ENCODE results near the gene CRNKL1. TPM values are rescaled to one million over a fixed set of nuclear protein-coding genes. Genes with fewer than 3 reads are reported as not detected.

CRNKL1 gene
- total and polyA plus RNA-seq, 2 donors (not counting 3 experiments of a cell fraction or from before 2014, with no cell fraction given) = 4.9 to 22.3 TPM

GRCh38 chr20:20076297-20077065 lies 24.2 kb upstream of the CRNKL1 start:
- H3K27ac ChIP-seq (ENCODE audit: insufficient read depth, low read depth, low read length) = no peak overlapping the region
- no peaks in the 10 kb centered on the region for H3K79me2 ChIP-seq (ENCODE audit: control insufficient read depth, insufficient read depth, low read length)
- intact Hi-C loops (cut with micrococcal nuclease) (no loop called here), dilution Hi-C loops (cut with MboI; ENCODE audit: extremely low pct_ligation_motif_present, low sequenced_read_pairs) (no loop called here)
- no peak overlapping the region for H3K9ac ChIP-seq (replicated peaks; ENCODE audit: extremely low read depth, insufficient read depth, low read length)
- CTCF ChIA-PET = interaction anchor here (0.9 kb wide), 1 partner anchor 25 kb away, joined by 4 read pairs; no protein-coding TSS in a partner anchor
- no peaks in the 10 kb centered on the region for H4K20me1 ChIP-seq (replicated peaks; ENCODE audit: control insufficient read depth, extremely low read depth, insufficient read depth, low read length)
- no peaks in the 10 kb centered on the region for H3K9me1 ChIP-seq (replicated peaks; ENCODE audit: control insufficient read depth, extremely low read depth, insufficient read depth, low read length)
- DNase-seq (ENCODE audit: low read depth, low spot score) = no peak
- no peaks in the 10 kb centered on the region for H3K36me3 ChIP-seq (ENCODE audit: control insufficient read depth in 2 of 2, extremely low read depth in 1 of 2, insufficient read depth in 2 of 2, low read length in 2 of 2)
- TF ChIP-seq POLR2A (IDR thresholded peaks at IDR 0.05; ENCODE audit: low read depth, low read length) (no peak), MAX (IDR thresholded peaks at IDR 0.05; ENCODE audit: insufficient read depth, insufficient read length) (no peak), MYC (IDR thresholded peaks at IDR 0.05; ENCODE audit: low read depth, low read length) (no peak), GATA2 (IDR thresholded peaks at IDR 0.05; ENCODE audit: insufficient read depth, insufficient read length, low read depth, low read length) (no peak)
- H3K4me2 ChIP-seq (ENCODE audit: insufficient read depth, low read length) = no peak overlapping the region
- BruUV-seq (replicated peaks) = no TSS peak
- H3K9me3 ChIP-seq (replicated peaks; ENCODE audit: control insufficient read depth, insufficient read depth, low read length) = no peaks in the 10 kb centered on the region
- no peak for FAIRE-seq
- no peak overlapping the region for H3K4me3 ChIP-seq (replicated peaks in 1 of 3; ENCODE audit: insufficient read depth in 1 of 3, low read depth in 1 of 3, low read length in 3 of 3)
- H3K4me1 ChIP-seq (ENCODE audit: control insufficient read depth, extremely low read depth, insufficient read depth, low read length) = no peaks in the 10 kb centered on the region
- H3K27me3 ChIP-seq (ENCODE audit: control insufficient read depth in 2 of 2, insufficient read depth in 2 of 2, low read length in 2 of 2) = peaks cover 18 to 24% of the 10 kb centered on the region in 2 experiments
- POLR2A ChIA-PET = no interaction called here
- H2AFZ ChIP-seq (ENCODE audit: low read depth, low read length) = no peak overlapping the region

DNA sequence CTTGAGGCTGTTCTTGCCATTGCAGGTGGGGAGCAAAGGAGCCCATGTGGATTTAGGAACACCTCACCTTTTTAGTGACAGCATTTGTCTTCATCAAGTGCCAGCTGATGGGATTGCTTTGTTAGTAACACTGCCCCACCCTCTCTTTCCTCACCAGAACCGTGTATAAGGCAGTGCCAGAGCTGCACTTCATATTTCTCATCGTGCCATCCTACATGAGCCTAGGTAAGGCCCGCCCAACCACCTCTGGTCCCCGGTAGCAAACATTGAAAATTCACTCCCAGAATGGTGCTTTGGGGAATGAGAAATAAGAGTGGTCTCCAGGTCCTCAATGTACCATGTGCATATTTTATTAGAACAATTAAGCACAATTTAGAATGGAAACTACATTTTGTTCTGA lies 22.8 kb upstream of the CRNKL1 start:
- Histone ChIP-seq H2AFZ (ENCODE audit: low read depth, low read length) (no peak overlapping the region), H3K4me2 (ENCODE audit: insufficient read depth, low read length) (no peak overlapping the region), H3K27me3 (ENCODE audit: control insufficient read depth in 2 of 2, insufficient read depth in 2 of 2, low read length in 2 of 2) (peaks cover 18 to 20% of the 10 kb centered on the region in 2 experiments), H3K9me3 (replicated peaks; ENCODE audit: control insufficient read depth, insufficient read depth, low read length) (no peaks in the 10 kb centered on the region), H3K4me3 (replicated peaks in 1 of 3; ENCODE audit: insufficient read depth in 1 of 3, low read depth in 1 of 3, low read length in 3 of 3) (no peak overlapping the region), H3K9ac (replicated peaks; ENCODE audit: extremely low read depth, insufficient read depth, low read length) (no peak overlapping the region), H3K27ac (ENCODE audit: insufficient read depth, low read depth, low read length) (no peak overlapping the region), H3K79me2 (ENCODE audit: control insufficient read depth, insufficient read depth, low read length) (no peaks in the 10 kb centered on the region), H4K20me1 (replicated peaks; ENCODE audit: control insufficient read depth, extremely low read depth, insufficient read depth, low read length) (no peaks in the 10 kb centered on the region), H3K9me1 (replicated peaks; ENCODE audit: control insufficient read depth, extremely low read depth, insufficient read depth, low read length) (no peaks in the 10 kb centered on the region), H3K4me1 (ENCODE audit: control insufficient read depth, extremely low read depth, insufficient read depth, low read length) (no peaks in the 10 kb centered on the region), H3K36me3 (ENCODE audit: control insufficient read depth in 2 of 2, extremely low read depth in 1 of 2, insufficient read depth in 2 of 2, low read length in 2 of 2) (no peaks in the 10 kb centered on the region)
- DNase-seq (ENCODE audit: low read depth, low spot score) = no peak
- intact Hi-C loops (cut with micrococcal nuclease) = no loop called here
- TF ChIP-seq GATA2 (IDR thresholded peaks at IDR 0.05; ENCODE audit: insufficient read depth, insufficient read length, low read depth, low read length) (no peak), POLR2A (IDR thresholded peaks at IDR 0.05; ENCODE audit: low read depth, low read length) (no peak), JUN (IDR thresholded peaks at IDR 0.05; ENCODE audit: borderline replicate concordance, insufficient read depth, insufficient read length, low read depth) (no peak), FOS (IDR thresholded peaks at IDR 0.05; ENCODE audit: borderline replicate concordance, insufficient read depth, low read length) (no peak)
- no peak for FAIRE-seq
- dilution Hi-C loops (cut with MboI; ENCODE audit: extremely low pct_ligation_motif_present, low sequenced_read_pairs) = no loop called here
- BruUV-seq (replicated peaks) = no TSS peak
- ChIA-PET CTCF (interaction anchor here (0.7 kb wide), 1 partner anchor 519 kb away, joined by 3 read pairs; no protein-coding TSS in a partner anchor), POLR2A (no interaction called here)

Data from endothelial cell of umbilical vein (primary cell).